Activated CD8-positive, alpha-beta memory T cell treated with anti-CD3 and anti-CD28 coated beads, Interleukin-2, amount 10 ng/mL, durations not matched to agents 7 days and 5 days (primary cell): ENCODE measurements around the gene DDX60. TPM values are rescaled to one million over a fixed set of nuclear protein-coding genes. Genes with fewer than 3 reads are reported as not detected.

ENCODE experiments used
- total RNA-seq, 2 experiments: library from RNA; stranded (reverse); gene quantifications; one replicate each; pipeline ENCODE4 v1.2.3, GENCODE V29; 2021

DDX60 gene
- total RNA-seq, 2 experiments from 2014 or later, result 90.5 to 173 TPM

Other genes starting within 250 kb of the DDX60 start
- gene ANXA10, start 226.2 kb downstream of the DDX60 start, total RNA-seq, result not detected
- 100 to 1,000 TPM in 1 of 2 experiments, 10 to 100 TPM in 1; 51.7 to 123 TPM for gene DDX60L, start 161.7 kb upstream of the DDX60 start, total RNA-seq
- 1 to 10 TPM; 1.5 to 3.7 TPM for gene PALLD, start 178.3 kb upstream of the DDX60 start, total RNA-seq